K562 (cell line): ENCODE measurements around the gene KAZN. TPM values are rescaled to one million over a fixed set of nuclear protein-coding genes. Genes with fewer than 3 reads are reported as not detected.

Experiments
- ATAC-seq: fragments of 200-7000 bp; cut with Tn5 transposase; 3 replicates; pipeline ENCODE4 v1.9.1; 2020; ENCODE audit warnings: moderate library complexity
- BruUV-seq: library from RNA; stranded (reverse); fragments of 400-500 nt; replicated peaks from 2 replicates; lab custom pipeline; 2021; lab: Mats Ljungman, UMichigan
- CTCF ChIA-PET: fragments of 300-600 bp; formaldehyde crosslinking; extraction: SDS; loops from one replicate; lab custom pipeline; 2021; ENCODE audit warnings: low intra/inter-chr PET ratio; lab: Yijun Ruan, JAX
- POLR2A ChIA-PET: fragments of 300-600, 350-650 bp; sonication (Branson Sonifier 250); formaldehyde crosslinking; extraction: SDS; loops from one replicate; lab custom pipeline; 2021; ENCODE audit warnings: antibody characterized with exemption, inconsistent platforms; lab: Yijun Ruan, JAX
- DNase-seq, 4 experiments: peaks; one replicate each; pipeline versions ENCODE4 v3.0.0 to v3.0.0-alpha.2; 2011 to 2018; ENCODE audit warnings: low spot score in 3 of 4, mixed read lengths in 3 of 4; ENCODE audit errors: extremely low read depth in 1 of 4
- FAIRE-seq: peaks from 2 replicates; lab custom pipeline; 2011; peaks lifted over from hg19 to GRCh38; lab: Jason Lieb, UNC
- H2AFZ ChIP-seq: 2 replicates; pipeline ENCODE4 v1.6.0; 2011; ENCODE audit warnings: low read depth, low read length, control low read depth, inconsistent platforms
- H3K27ac ChIP-seq: fragments of 200-600 bp; 3 replicates; pipeline ENCODE4 v1.8.0; 2011; ENCODE audit warnings: low read depth, mild to moderate bottlenecking, control low read depth, inconsistent platforms, low read length, moderate library complexity, mixed read lengths; ENCODE audit errors: extremely low read depth
- H3K27me3 ChIP-seq, 2 experiments: fragments of 300-600 bp in 1 of 2; 2 replicates in 1 of 2; 3 replicates in 1 of 2; pipeline versions ENCODE4 v1.6.0 to v1.8.0; 2011; ENCODE audit warnings: inconsistent platforms in 2 of 2, low read length in 2 of 2, mild to moderate bottlenecking in 1 of 2, mixed read lengths in 1 of 2, moderate library complexity in 1 of 2; ENCODE audit not compliant: control insufficient read depth in 2 of 2, insufficient read depth in 2 of 2
- H3K36me3 ChIP-seq: fragments of 300-600 bp; 3 replicates; pipeline ENCODE4 v1.8.0; 2011; ENCODE audit warnings: mild to moderate bottlenecking, low read length, inconsistent platforms; ENCODE audit not compliant: control insufficient read depth, insufficient read depth
- H3K4me1 ChIP-seq, 2 experiments: fragments of 200-600 bp in 1 of 2; replicated peaks in 1 of 2; 2 replicates in 1 of 2; 3 replicates in 1 of 2; pipeline versions ENCODE4 v1.5.1 to v1.8.0; 2011; ENCODE audit warnings: inconsistent platforms in 2 of 2, low read length in 2 of 2, mild to moderate bottlenecking in 1 of 2, mixed read lengths in 1 of 2, moderate library complexity in 1 of 2; ENCODE audit not compliant: control insufficient read depth in 2 of 2, insufficient read depth in 2 of 2
- H3K4me2 ChIP-seq: 2 replicates; pipeline ENCODE4 v1.6.1; 2011; ENCODE audit warnings: low read length, control low read depth, inconsistent platforms, mixed read lengths; ENCODE audit not compliant: insufficient read depth
- H3K4me3 ChIP-seq: fragments of 200-600 bp; sonication (generic), shearing (Covaris generic); 2 replicates; pipeline ENCODE4 v1.5.1; 2016; ENCODE audit warnings: control low read depth, inconsistent platforms
- H3K79me2 ChIP-seq: fragments of 200-600 bp; 3 replicates; pipeline ENCODE4 v1.8.0; 2011; ENCODE audit warnings: low read length, inconsistent platforms; ENCODE audit not compliant: control insufficient read depth, insufficient read depth
- H3K9ac ChIP-seq, 2 experiments: 2 replicates each; pipeline versions ENCODE4 v1.6.0 to v1.6.1; 2011; ENCODE audit warnings: low read depth in 2 of 2, low read length in 2 of 2, control low read depth in 1 of 2, inconsistent platforms in 1 of 2, mild to moderate bottlenecking in 1 of 2, mixed read lengths in 1 of 2; ENCODE audit not compliant: insufficient read depth in 1 of 2
- H3K9me1 ChIP-seq: one replicate; pipeline ENCODE4 v1.6.0; 2011; ENCODE audit warnings: inconsistent platforms, mild to moderate bottlenecking, low read length, moderate library complexity; ENCODE audit not compliant: control insufficient read depth, insufficient read depth
- H3K9me3 ChIP-seq: replicated peaks from 2 replicates; pipeline ENCODE4 v1.5.1; 2011; ENCODE audit warnings: low read depth, low read length, inconsistent platforms; ENCODE audit not compliant: control insufficient read depth, insufficient read depth
- H4K20me1 ChIP-seq: replicated peaks from 2 replicates; pipeline ENCODE4 v1.6.1; 2011; ENCODE audit warnings: low read length, inconsistent platforms, mixed read lengths; ENCODE audit not compliant: control insufficient read depth, insufficient read depth
- FOXJ2 ChIP-seq: fragments of 200-800 bp; sonication (Bioruptor generic); IDR thresholded peaks from 2 replicates; pipeline ENCODE4 v1.6.1; 2016; ENCODE audit warnings: missing genetic modification characterization, missing compliant biosample characterization
- GMEB1 ChIP-seq: fragments of 250-450 bp; sonication (Bioruptor Pico); IDR thresholded peaks from 2 replicates; pipeline ENCODE4 v1.4.0; 2020; ENCODE audit warnings: mild to moderate bottlenecking
- RERE ChIP-seq: sonication (generic); formaldehyde crosslinking; IDR thresholded peaks from 2 replicates; pipeline ENCODE4 v1.8.0; 2023; ENCODE audit warnings: missing genetic modification reagents, mild to moderate bottlenecking, borderline replicate concordance
- STAT6 ChIP-seq: sonication (generic); formaldehyde crosslinking; IDR thresholded peaks from 2 replicates; pipeline ENCODE4 v1.8.1; 2023; ENCODE audit warnings: mild to moderate bottlenecking, missing genetic modification reagents
- ZNF551 ChIP-seq: fragments of 250-450 bp; sonication (Bioruptor Pico); IDR thresholded peaks from 2 replicates; pipeline ENCODE4 v1.5.0; 2021; ENCODE audit warnings: mild to moderate bottlenecking, moderate library complexity
- ZNF785 ChIP-seq: fragments of 250-450 bp; sonication (Bioruptor Pico); IDR thresholded peaks from 2 replicates; pipeline ENCODE4 v1.4.0; 2020; ENCODE audit warnings: mild to moderate bottlenecking
- WGBS: fragments of 100-300 bp; shearing (Covaris generic); methylation state at CpG from one replicate; pipeline ENCODE4 v1.1.6; 2016; ENCODE audit warnings: low coverage, mixed read lengths; ENCODE audit not compliant: insufficient coverage; ENCODE audit errors: missing lambda C conversion rate; 5-methylcytosine and 5-hydroxymethylcytosine counted together
- in situ Hi-C: fragments of 300-500 bp; cut with MboI; formaldehyde crosslinking; loops from 4 replicates; pipeline ENCODE4 v1.15.0; 2018; ENCODE audit warnings: inconsistent platforms, mixed read lengths
- intact Hi-C: fragments of 100-400 bp; cut with micrococcal nuclease; formaldehyde crosslinking; loops from 2 replicates; pipeline ENCODE4 v1.14.2; 2022
- polyA plus RNA-seq, 8 experiments: library from polyadenylated mRNA; depleted of rRNA in 4 of 8; stranded (reverse) in 5 of 8; unstranded in 3 of 8; fragments of >200 nt; fragmentation: Nextera tagmentation in 2 of 8; fragmentation: Illumina TruSeq in 1 of 8; extraction: Ambion mirVana in 2 of 8; extraction: Trizol in 1 of 8; gene quantifications; 2 replicates each; pipeline versions ENCODE4 v1.2.1 to v1.2.3, GENCODE V29; 2011 to 2014; ENCODE audit warnings: inconsistent platforms in 1 of 8, missing spikeins in 1 of 8
- total RNA-seq, 7 experiments: library from RNA; depleted of rRNA in 6 of 7; stranded (reverse); fragments of >200 nt in 6 of 7; fragmentation: Illumina TruSeq in 2 of 7; extraction: Trizol in 2 of 7; gene quantifications; 2 replicates each; pipeline versions ENCODE4 v1.2.1 to v1.2.3, GENCODE V29; 2011 to 2021; ENCODE audit warnings: low replicate concordance in 1 of 7
- TF ChIP-seq, protein P1 (sequence below), 2 experiments: IDR thresholded peaks; 2 replicates each; pipeline ENCODE4 v1.6.1; 2011; ENCODE audit warnings: borderline replicate concordance in 1 of 2, control low read depth in 1 of 2, low read depth in 1 of 2, low read length in 1 of 2, mild to moderate bottlenecking in 1 of 2, mixed read lengths in 1 of 2, moderate library complexity in 1 of 2; ENCODE audit not compliant: insufficient read depth in 1 of 2, insufficient read length in 1 of 2, poor library complexity in 1 of 2, severe bottlenecking in 1 of 2; ENCODE audit errors: extremely low read depth in 1 of 2

The KAZN gene
- total and polyA plus RNA-seq, 9 of the 15 experiments (the other 6 are each of a cell fraction or from before 2014, with no cell fraction given), result 2.1 to 21.6 (median 5.4) TPM

- no peaks in the 10 kb centered on the region for H3K79me2 ChIP-seq
- 8% methylated on average over 1 of the region's 1 CpG for WGBS
- FAIRE-seq (no peak), ATAC-seq (no peak), DNase-seq (no peak)
- H3K9me1 ChIP-seq, result no peaks in the 10 kb centered on the region
- POLR2A ChIA-PET, result interaction anchor here (1.4 kb wide), 1 partner anchor 14 kb away, joined by 4 read pairs; no protein-coding TSS in a partner anchor
- H3K4me3 ChIP-seq, result no peak overlapping the region
- H2AFZ ChIP-seq, result no peak overlapping the region
- H4K20me1 ChIP-seq, result 0 out of 2 replicates have a peak, but pooled peaks cover 5% of the 10 kb centered on the region
- in situ Hi-C loops (no loop called here), intact Hi-C loops (no loop called here)
- CTCF ChIA-PET, result no interaction called here
- H3K36me3 ChIP-seq, result no peaks in the 10 kb centered on the region
- no peaks in the 10 kb centered on the region for H3K4me1 ChIP-seq
- TF ChIP-seq, protein P1, sequence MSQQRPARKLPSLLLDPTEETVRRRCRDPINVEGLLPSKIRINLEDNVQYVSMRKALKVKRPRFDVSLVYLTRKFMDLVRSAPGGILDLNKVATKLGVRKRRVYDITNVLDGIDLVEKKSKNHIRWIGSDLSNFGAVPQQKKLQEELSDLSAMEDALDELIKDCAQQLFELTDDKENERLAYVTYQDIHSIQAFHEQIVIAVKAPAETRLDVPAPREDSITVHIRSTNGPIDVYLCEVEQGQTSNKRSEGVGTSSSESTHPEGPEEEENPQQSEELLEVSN (IDR thresholded peaks at IDR 0.05; ENCODE audit: borderline replicate concordance in 1 of 2, extremely low read depth in 1 of 2, insufficient read depth in 1 of 2, insufficient read length in 1 of 2, low read depth in 1 of 2, low read length in 1 of 2, poor library complexity in 1 of 2, severe bottlenecking in 1 of 2), result no peak
- TF ChIP-seq RERE (CRISPR knock-in tag) (no peak), STAT6 (no peak), GMEB1 (CRISPR knock-in tag) (no peak), ZNF551 (CRISPR knock-in tag) (no peak), ZNF785 (CRISPR knock-in tag) (no peak), FOXJ2 (tag) (no peak)
- H3K27ac ChIP-seq, result no peak overlapping the region
- BruUV-seq, result no TSS peak
- H3K9ac ChIP-seq, result no peak overlapping the region
- H3K9me3 ChIP-seq, result no peaks in the 10 kb centered on the region
- H3K27me3 ChIP-seq, result peaks cover 23 to 42% of the 10 kb centered on the region in 2 experiments; a peak in 4 of 5 replicates
- H3K4me2 ChIP-seq, result no peak overlapping the region
These were observed 56.1 kb downstream of the KAZN start for GRCh38 chr1:14654554-14654953.
